Astrocyte (in vitro differentiated cells and primary cell): ENCODE data around the gene KRT13. TPM values are rescaled to one million over a fixed set of nuclear protein-coding genes. Genes with fewer than 3 reads are reported as not detected.

Experiments
- DNase-seq: peaks from one replicate; pipeline ENCODE4 v3.0.0-alpha.2; 2010; ENCODE audit warnings: low read depth
- FAIRE-seq: peaks from 2 replicates; lab custom pipeline; 2011; peaks lifted over from hg19 to GRCh38; lab: Jason Lieb, UNC
- H2AFZ ChIP-seq: 2 replicates; pipeline ENCODE4 v1.6.0; 2012; ENCODE audit warnings: low read depth, low read length, inconsistent platforms
- H3K27ac ChIP-seq: 2 replicates; pipeline ENCODE4 v1.5.1; 2011; ENCODE audit warnings: low read depth, low read length, inconsistent platforms
- H3K27me3 ChIP-seq: 2 replicates; pipeline ENCODE4 v1.6.0; 2011; ENCODE audit warnings: low read length, inconsistent platforms; ENCODE audit not compliant: insufficient read depth
- H3K36me3 ChIP-seq: 2 replicates; pipeline ENCODE4 v1.5.1; 2011; ENCODE audit warnings: low read length, inconsistent platforms; ENCODE audit not compliant: insufficient read depth
- H3K4me1 ChIP-seq: 2 replicates; pipeline ENCODE4 v1.5.1; 2011; ENCODE audit warnings: low read length, inconsistent platforms; ENCODE audit not compliant: insufficient read depth
- H3K4me2 ChIP-seq: 2 replicates; pipeline ENCODE4 v1.6.0; 2012; ENCODE audit warnings: low read length, inconsistent platforms
- H3K4me3 ChIP-seq: 2 replicates; pipeline ENCODE4 v1.5.1; 2011; ENCODE audit warnings: low read depth, mild to moderate bottlenecking, low read length, inconsistent platforms; ENCODE audit not compliant: insufficient read depth
- H3K79me2 ChIP-seq: 2 replicates; pipeline ENCODE4 v1.6.0; 2012; ENCODE audit warnings: mild to moderate bottlenecking, low read length, inconsistent platforms; ENCODE audit not compliant: insufficient read depth
- H3K9ac ChIP-seq: 2 replicates; pipeline ENCODE4 v1.6.0; 2012; ENCODE audit warnings: mild to moderate bottlenecking, low read length, inconsistent platforms
- H3K9me3 ChIP-seq: 2 replicates; pipeline ENCODE4 v1.5.1; 2012; ENCODE audit warnings: low read depth, mild to moderate bottlenecking, low read length, inconsistent platforms; ENCODE audit not compliant: insufficient read depth
- H4K20me1 ChIP-seq: 2 replicates; pipeline ENCODE4 v1.6.0; 2012; ENCODE audit warnings: low read length, inconsistent platforms; ENCODE audit not compliant: insufficient read depth
- H3K27ac Mint-ChIP-seq: one replicate; pipeline ENCODE4 v1.8.0; 2021; ENCODE audit warnings: mild to moderate bottlenecking, mixed read lengths; ENCODE audit not compliant: unreplicated experiment
- H3K27me3 Mint-ChIP-seq: one replicate; pipeline ENCODE4 v1.8.0; 2021; ENCODE audit warnings: low read depth, mixed read lengths; ENCODE audit not compliant: unreplicated experiment
- H3K36me3 Mint-ChIP-seq: one replicate; pipeline ENCODE4 v1.8.0; 2021; ENCODE audit warnings: low read depth, mixed read lengths; ENCODE audit not compliant: unreplicated experiment
- H3K4me1 Mint-ChIP-seq: one replicate; pipeline ENCODE4 v1.8.0; 2021; ENCODE audit warnings: low read depth, mixed read lengths; ENCODE audit not compliant: unreplicated experiment
- H3K4me3 Mint-ChIP-seq: one replicate; pipeline ENCODE4 v1.8.0; 2021; ENCODE audit warnings: mild to moderate bottlenecking, moderate library complexity, mixed read lengths; ENCODE audit not compliant: unreplicated experiment
- H3K9me3 Mint-ChIP-seq: one replicate; pipeline ENCODE4 v1.8.0; 2021; ENCODE audit warnings: mild to moderate bottlenecking, mixed read lengths; ENCODE audit not compliant: unreplicated experiment
- CTCF ChIP-seq: IDR thresholded peaks from 2 replicates; pipeline ENCODE4 v1.5.1; 2011; ENCODE audit warnings: low read depth, mild to moderate bottlenecking, inconsistent platforms, low read length, moderate library complexity; ENCODE audit not compliant: insufficient read depth
- EZH2 ChIP-seq: IDR thresholded peaks from 2 replicates; pipeline ENCODE4 v1.6.1; 2012; ENCODE audit warnings: mild to moderate bottlenecking, low read length, inconsistent platforms; ENCODE audit not compliant: insufficient read depth
- total RNA-seq: library from RNA; stranded (reverse); gene quantifications from 2 replicates; pipeline ENCODE4 v1.2.1, GENCODE V29; 2021

Gene KRT13
- total RNA-seq, 1 donor from 2014 or later: not detected

- peak overlapping the region; percentile 37 for H2AFZ ChIP-seq
- H3K4me2 ChIP-seq: peak overlapping the region; percentile 41
- TF ChIP-seq CTCF (no peak), EZH2 (no peak)
- Mint-ChIP-seq H3K36me3 (peaks cover 2% of the 10 kb centered on the region), H3K4me3 (no peak overlapping the region), H3K27ac (peak overlapping the region; percentile 82), H3K4me1 (peaks cover 20% of the 10 kb centered on the region), H3K9me3 (no peaks in the 10 kb centered on the region), H3K27me3 (peaks cover 12% of the 10 kb centered on the region)
- H3K9me3 ChIP-seq: no peaks in the 10 kb centered on the region
- H3K79me2 ChIP-seq: no peaks in the 10 kb centered on the region
- no peak for FAIRE-seq
- no peaks in the 10 kb centered on the region for H3K36me3 ChIP-seq
- DNase-seq: no peak
- no peak overlapping the region for H3K27ac ChIP-seq
- H3K9ac ChIP-seq: peak overlapping the region; percentile 1
- H3K4me1 ChIP-seq: peaks cover 11% of the 10 kb centered on the region
- no peaks in the 10 kb centered on the region for H4K20me1 ChIP-seq
- no peak overlapping the region for H3K4me3 ChIP-seq
- no peaks in the 10 kb centered on the region for H3K27me3 ChIP-seq
Observed at GRCh38 chr17:41539071-41539492, 33.7 kb upstream of the KRT13 start.

DNA sequence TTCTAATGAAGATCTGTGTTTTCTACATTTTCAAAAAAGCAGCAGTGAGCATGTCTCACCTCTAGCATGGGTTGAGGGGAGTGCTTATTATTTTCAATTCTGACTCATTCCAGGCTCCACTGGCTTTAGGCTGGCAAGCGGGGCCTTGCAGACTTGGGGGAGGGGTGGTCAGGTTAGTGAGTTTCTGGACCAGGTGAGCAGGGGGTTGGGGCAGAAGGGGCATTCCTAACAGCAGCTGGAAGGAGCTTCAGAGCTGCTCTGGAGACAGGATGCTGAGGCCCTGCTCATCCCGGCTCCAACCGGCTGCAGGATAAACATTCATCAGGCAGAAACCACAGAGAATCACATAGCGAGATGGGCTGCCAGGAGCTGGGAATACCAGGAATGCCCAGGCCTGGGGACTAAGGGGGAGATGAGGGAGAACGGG is 33.2 kb upstream of the KRT13 start:
- no peaks in the 10 kb centered on the region for H3K36me3 ChIP-seq
- peaks cover 11% of the 10 kb centered on the region for H3K4me1 ChIP-seq
- TF ChIP-seq CTCF: no peak
- TF ChIP-seq EZH2: no peak
- H3K27me3 ChIP-seq: no peaks in the 10 kb centered on the region
- H3K27ac ChIP-seq: no peak overlapping the region
- peaks cover 20% of the 10 kb centered on the region for H3K4me1 Mint-ChIP-seq
- no peak overlapping the region for H3K4me3 Mint-ChIP-seq
- no peaks in the 10 kb centered on the region for H3K79me2 ChIP-seq
- no peaks in the 10 kb centered on the region for H3K9me3 ChIP-seq
- H3K27ac Mint-ChIP-seq: peak overlapping the region; percentile 82
- peak overlapping the region; percentile 37 for H2AFZ ChIP-seq
- H3K27me3 Mint-ChIP-seq: peaks cover 14% of the 10 kb centered on the region
- peak overlapping the region; percentile 41 for H3K4me2 ChIP-seq
- no peaks in the 10 kb centered on the region for H4K20me1 ChIP-seq
- peaks cover 2% of the 10 kb centered on the region for H3K36me3 Mint-ChIP-seq
- no peaks in the 10 kb centered on the region for H3K9me3 Mint-ChIP-seq
- FAIRE-seq: no peak
- H3K9ac ChIP-seq: peak overlapping the region; percentile 1
- no peak overlapping the region for H3K4me3 ChIP-seq
- DNase-seq: no peak

- Histone ChIP-seq H4K20me1 (no peaks in the 10 kb centered on the region), H3K4me2 (peak overlapping the region; percentile 41), H3K4me1 (peaks cover 11% of the 10 kb centered on the region), H3K79me2 (no peaks in the 10 kb centered on the region), H2AFZ (no peak overlapping the region), H3K4me3 (no peak overlapping the region), H3K27ac (no peak overlapping the region), H3K27me3 (no peaks in the 10 kb centered on the region), H3K36me3 (no peaks in the 10 kb centered on the region), H3K9ac (no peak overlapping the region), H3K9me3 (no peaks in the 10 kb centered on the region)
- peaks cover 20% of the 10 kb centered on the region for H3K4me1 Mint-ChIP-seq
- DNase-seq: no peak
- H3K36me3 Mint-ChIP-seq: peaks cover 2% of the 10 kb centered on the region
- H3K9me3 Mint-ChIP-seq: no peaks in the 10 kb centered on the region
- H3K4me3 Mint-ChIP-seq: no peak overlapping the region
- H3K27ac Mint-ChIP-seq: no peak overlapping the region
- no peak for FAIRE-seq
- peaks cover 14% of the 10 kb centered on the region for H3K27me3 Mint-ChIP-seq
- TF ChIP-seq CTCF (no peak), EZH2 (no peak)
Observed at GRCh38 chr17:41537990-41538389, 32.6 kb upstream of the KRT13 start.
